Ovary (tissue), 3 donors: Measurements from ENCODE around the gene ITGA2.

ENCODE experiments used
- EP300 ChIP-seq: sonication (generic); formaldehyde crosslinking; IDR thresholded peaks from one replicate; pipeline ENCODE4 v1.6.1; 2017; ENCODE audit warnings: antibody characterized with exemption
- POLR2A ChIP-seq: fragments of 450-650 bp; IDR thresholded peaks from one replicate; pipeline ENCODE4 v1.6.1; 2017; ENCODE audit warnings: antibody characterized with exemption, mild to moderate bottlenecking, moderate library complexity
- TF ChIP-seq, protein P1 (sequence below), 3 donors: fragments of 450-650 bp in 2 of 3; fragments of 200-600 bp in 1 of 3; IDR thresholded peaks; one replicate each; pipeline versions ENCODE4 v1.5.1 to v1.8.0; 2016 to 2022; ENCODE audit warnings: antibody characterized with exemption in 3 of 3, mild to moderate bottlenecking in 1 of 3
- donor health status: DM: no; HTN: no; CAD: no.

DNA sequence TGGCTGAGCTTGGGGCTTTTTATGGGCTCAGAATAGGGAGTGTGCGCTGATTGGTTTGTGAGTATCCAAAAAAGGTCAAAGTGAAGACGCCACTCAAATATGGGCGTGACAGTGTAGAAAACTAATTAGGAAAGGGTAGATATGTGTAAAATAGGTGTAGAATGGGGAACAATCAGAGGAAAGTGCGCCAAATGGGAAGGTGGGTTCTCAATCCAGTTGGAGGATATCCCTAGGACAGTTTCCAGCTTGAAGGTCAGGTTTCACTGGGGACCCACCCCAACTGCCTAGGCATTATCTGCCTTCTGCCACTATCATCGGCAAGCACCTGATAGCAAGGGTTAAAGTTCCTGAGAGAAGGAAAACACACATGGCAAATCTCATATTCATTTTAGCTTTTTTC lies 129.7 kb downstream of the ITGA2 start:
- TF ChIP-seq, protein P1, sequence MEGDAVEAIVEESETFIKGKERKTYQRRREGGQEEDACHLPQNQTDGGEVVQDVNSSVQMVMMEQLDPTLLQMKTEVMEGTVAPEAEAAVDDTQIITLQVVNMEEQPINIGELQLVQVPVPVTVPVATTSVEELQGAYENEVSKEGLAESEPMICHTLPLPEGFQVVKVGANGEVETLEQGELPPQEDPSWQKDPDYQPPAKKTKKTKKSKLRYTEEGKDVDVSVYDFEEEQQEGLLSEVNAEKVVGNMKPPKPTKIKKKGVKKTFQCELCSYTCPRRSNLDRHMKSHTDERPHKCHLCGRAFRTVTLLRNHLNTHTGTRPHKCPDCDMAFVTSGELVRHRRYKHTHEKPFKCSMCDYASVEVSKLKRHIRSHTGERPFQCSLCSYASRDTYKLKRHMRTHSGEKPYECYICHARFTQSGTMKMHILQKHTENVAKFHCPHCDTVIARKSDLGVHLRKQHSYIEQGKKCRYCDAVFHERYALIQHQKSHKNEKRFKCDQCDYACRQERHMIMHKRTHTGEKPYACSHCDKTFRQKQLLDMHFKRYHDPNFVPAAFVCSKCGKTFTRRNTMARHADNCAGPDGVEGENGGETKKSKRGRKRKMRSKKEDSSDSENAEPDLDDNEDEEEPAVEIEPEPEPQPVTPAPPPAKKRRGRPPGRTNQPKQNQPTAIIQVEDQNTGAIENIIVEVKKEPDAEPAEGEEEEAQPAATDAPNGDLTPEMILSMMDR (IDR thresholded peaks at IDR 0.05) = no peak
- no peak for TF ChIP-seq POLR2A
- no peak for TF ChIP-seq EP300
